GM21786 (cell line): ENCODE measurements around the gene ZC3H14.

Experiments used
- ATAC-seq: cut with Tn5 transposase; IDR thresholded peaks from one replicate; pipeline ENCODE4 v1.9.1; 2021; ENCODE audit not compliant: unreplicated experiment

ZC3H14 gene

GRCh38 chr14:88669346-88669745 lies 106.5 kb downstream of the ZC3H14 start:
- ATAC-seq = no peak
